ENCODE measurements around the gene KIAA1671.
A peak's percentile ranks its signal among the peaks of the same experiment; 100 is the strongest.

The KIAA1671 gene

DNA sequence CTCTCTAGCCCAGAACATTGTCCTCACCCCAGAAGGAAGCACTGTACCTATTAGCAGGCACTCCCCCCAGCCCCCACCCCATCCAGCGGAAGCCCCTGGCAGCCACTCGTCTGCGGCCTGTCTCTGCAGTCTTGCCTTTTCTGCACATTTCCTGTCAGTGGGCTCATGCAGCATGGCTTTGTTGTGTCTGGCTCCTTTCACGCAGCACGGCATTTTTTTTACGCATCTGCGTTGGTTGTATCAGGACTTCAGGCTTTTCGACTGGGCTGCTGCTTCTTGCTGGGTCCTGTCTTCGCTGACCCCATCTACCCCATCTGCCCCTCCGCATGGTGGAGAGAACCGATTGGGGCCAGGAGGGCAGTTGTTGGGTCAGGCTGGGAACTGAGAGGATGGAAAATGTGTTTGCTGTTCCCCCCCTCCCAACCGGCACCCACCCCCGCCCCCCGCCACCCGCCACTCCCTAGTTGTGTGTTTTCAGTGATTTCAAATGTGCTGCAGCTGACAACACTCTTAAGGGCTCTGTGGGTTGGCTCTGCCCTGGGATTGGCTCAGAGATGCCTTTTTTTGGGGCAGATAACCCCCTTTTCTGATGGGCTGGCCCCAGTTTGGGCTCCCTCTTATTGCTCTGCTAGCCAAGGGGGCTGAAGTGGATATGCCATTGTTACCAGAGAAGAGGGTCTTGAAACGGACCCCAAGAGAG is 110.0 kb downstream of the KIAA1671 start:
- Histone ChIP-seq H3K4me3 (ENCODE audit: low read depth in 1 of 2, low read length in 2 of 2) (no peak overlapping the region), H3K27ac (ENCODE audit: low read length) (no peak overlapping the region)

GRCh38 chr22:25064894-25065560 is 112.5 kb downstream of the KIAA1671 start:
- Histone ChIP-seq H3K27ac (ENCODE audit: low read length) (no peak overlapping the region), H3K27me3 (ENCODE audit: low read depth, low read length) (no peaks in the 10 kb centered on the region), H3K4me3 (ENCODE audit: low read depth in 1 of 2, low read length in 2 of 2) (no peak overlapping the region), H3K36me3 (ENCODE audit: control insufficient read depth in 1 of 2, insufficient read depth in 2 of 2, low read length in 2 of 2) (no peaks in the 10 kb centered on the region), H3K9me3 (ENCODE audit: control insufficient read depth in 1 of 2, low read length in 2 of 2) (no peaks in the 10 kb centered on the region), H3K4me1 (ENCODE audit: control insufficient read depth in 1 of 2, insufficient read depth in 2 of 2, low read length in 2 of 2) (peaks cover 3 to 4% of the 10 kb centered on the region in 2 donors)

More for the DNA sequence above, 110.0 kb downstream of the KIAA1671 start:
- Histone ChIP-seq H3K36me3 (ENCODE audit: control insufficient read depth in 1 of 2, insufficient read depth in 2 of 2, low read length in 2 of 2) (no peaks in the 10 kb centered on the region), H3K27me3 (ENCODE audit: low read depth, low read length) (no peaks in the 10 kb centered on the region), H3K4me1 (ENCODE audit: control insufficient read depth in 1 of 2, insufficient read depth in 2 of 2, low read length in 2 of 2) (peaks cover 0 to 4% of the 10 kb centered on the region in 2 donors), H3K9me3 (ENCODE audit: control insufficient read depth in 1 of 2, low read length in 2 of 2) (no peaks in the 10 kb centered on the region)

DNA sequence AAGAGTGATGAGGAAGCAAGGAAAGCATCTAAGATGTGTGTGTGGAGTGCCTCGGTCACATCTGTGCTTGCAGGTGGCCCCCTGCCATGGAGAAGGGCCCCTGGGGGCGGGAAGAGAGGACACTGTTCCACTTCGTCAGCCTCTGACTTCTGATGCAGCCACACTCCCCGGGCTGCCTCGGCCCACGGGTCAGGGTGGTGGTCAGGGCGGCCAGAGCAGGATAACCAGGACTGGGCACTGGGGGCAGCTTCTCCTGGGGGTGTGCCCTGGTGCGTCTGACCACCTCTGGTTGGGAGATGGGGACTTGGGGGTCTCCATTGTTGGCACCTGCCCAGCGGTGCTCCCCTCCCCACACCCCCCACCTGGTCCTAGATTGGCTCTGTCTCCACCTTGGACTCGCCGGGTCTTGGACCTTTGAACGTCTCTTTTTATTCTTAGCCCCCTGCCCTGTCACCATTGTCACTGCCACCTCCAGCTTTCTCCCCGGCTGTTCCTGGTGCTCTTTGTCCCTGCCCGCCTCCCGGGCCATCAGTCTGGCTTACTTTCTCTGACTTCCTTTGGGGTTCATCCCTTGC is 114.4 kb downstream of the KIAA1671 start:
- Histone ChIP-seq H3K4me1 (ENCODE audit: control insufficient read depth in 1 of 2, insufficient read depth in 2 of 2, low read length in 2 of 2) (peaks cover 3 to 17% of the 10 kb centered on the region in 2 donors), H3K4me3 (ENCODE audit: low read depth in 1 of 2, low read length in 2 of 2) (no peak overlapping the region), H3K27ac (ENCODE audit: low read length) (no peak overlapping the region), H3K36me3 (ENCODE audit: control insufficient read depth in 1 of 2, insufficient read depth in 2 of 2, low read length in 2 of 2) (no peaks in the 10 kb centered on the region), H3K9me3 (ENCODE audit: control insufficient read depth in 1 of 2, low read length in 2 of 2) (no peaks in the 10 kb centered on the region), H3K27me3 (ENCODE audit: low read depth, low read length) (no peaks in the 10 kb centered on the region)

DNA sequence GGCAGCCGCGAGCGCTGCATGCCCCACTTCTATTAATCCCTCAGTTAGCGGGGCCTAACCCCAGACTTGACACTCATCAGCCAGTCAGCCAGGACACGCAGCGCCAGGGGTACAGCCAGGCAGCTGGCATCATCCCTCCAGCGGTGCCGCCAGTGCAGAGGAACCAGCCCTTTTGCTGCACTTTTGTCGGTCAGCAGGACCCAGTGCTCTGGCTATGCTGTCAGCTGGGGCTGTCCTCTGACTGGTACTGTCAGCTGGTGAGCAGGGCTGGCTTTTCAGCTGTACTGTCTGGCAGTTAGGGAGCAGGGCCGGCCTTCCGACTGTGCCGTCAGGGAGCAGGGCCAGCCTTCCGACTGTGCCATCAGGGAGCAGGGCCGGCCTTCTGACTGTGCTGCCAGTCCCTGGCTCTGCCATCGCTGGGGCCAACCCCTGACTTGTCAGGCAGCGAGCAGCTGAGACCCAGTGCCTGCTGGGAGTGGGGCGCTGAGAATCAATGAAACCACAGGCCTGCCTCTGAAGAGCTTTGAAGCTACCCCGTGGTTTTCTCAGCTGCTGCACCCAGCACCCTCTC is 115.4 kb downstream of the KIAA1671 start:
- no peak overlapping the region for H3K27ac ChIP-seq (ENCODE audit: low read length)

DNA sequence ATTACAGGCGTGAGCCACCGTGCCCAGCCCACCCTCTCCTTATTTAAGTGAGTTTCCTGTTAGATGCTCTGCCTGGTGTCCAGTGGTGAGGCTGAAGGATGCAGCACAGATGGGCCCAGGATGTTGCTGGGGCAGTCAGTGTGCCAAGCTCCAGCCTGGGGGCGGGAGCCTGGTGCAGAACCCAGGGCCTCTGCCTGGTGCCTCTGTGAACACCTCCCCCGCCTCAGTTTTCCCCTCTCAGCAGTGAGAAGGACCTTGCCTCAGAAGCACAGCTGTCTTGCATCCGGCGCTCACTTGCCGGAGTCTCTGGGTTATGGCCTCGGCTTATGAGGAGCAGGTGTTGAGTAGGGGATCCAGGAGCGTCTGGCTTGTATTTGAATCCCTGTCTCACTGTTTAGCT is 116.2 kb downstream of the KIAA1671 start:
- Histone ChIP-seq H3K4me3 (ENCODE audit: low read depth in 1 of 2, low read length in 2 of 2) (no peak overlapping the region), H3K4me1 (ENCODE audit: control insufficient read depth in 1 of 2, insufficient read depth in 2 of 2, low read length in 2 of 2) (peaks cover 3 to 15% of the 10 kb centered on the region in 2 donors), H3K27ac (ENCODE audit: low read length) (no peak overlapping the region)

More for the DNA sequence above, 115.4 kb downstream of the KIAA1671 start:
- H3K36me3 ChIP-seq (ENCODE audit: control insufficient read depth in 1 of 2, insufficient read depth in 2 of 2, low read length in 2 of 2) = peaks cover 0 to 5% of the 10 kb centered on the region in 2 donors
- H3K9me3 ChIP-seq (ENCODE audit: control insufficient read depth in 1 of 2, low read length in 2 of 2) = no peaks in the 10 kb centered on the region
- H3K27me3 ChIP-seq (ENCODE audit: low read depth, low read length) = no peaks in the 10 kb centered on the region
- H3K4me1 ChIP-seq (ENCODE audit: control insufficient read depth in 1 of 2, insufficient read depth in 2 of 2, low read length in 2 of 2) = peaks cover 3 to 15% of the 10 kb centered on the region in 2 donors
- H3K4me3 ChIP-seq (ENCODE audit: low read depth in 1 of 2, low read length in 2 of 2) = no peak overlapping the region

GRCh38 chr22:25069426-25069757 is 116.9 kb downstream of the KIAA1671 start:
- Histone ChIP-seq H3K4me3 (ENCODE audit: low read depth in 1 of 2, low read length in 2 of 2) (no peak overlapping the region), H3K9me3 (ENCODE audit: control insufficient read depth in 1 of 2, low read length in 2 of 2) (no peaks in the 10 kb centered on the region), H3K27me3 (ENCODE audit: low read depth, low read length) (no peaks in the 10 kb centered on the region), H3K27ac (ENCODE audit: low read length) (no peak overlapping the region), H3K4me1 (ENCODE audit: control insufficient read depth in 1 of 2, insufficient read depth in 2 of 2, low read length in 2 of 2) (peaks cover 3 to 15% of the 10 kb centered on the region in 2 donors), H3K36me3 (ENCODE audit: control insufficient read depth in 1 of 2, insufficient read depth in 2 of 2, low read length in 2 of 2) (peaks cover 0 to 5% of the 10 kb centered on the region in 2 donors)

More for the DNA sequence above, 116.2 kb downstream of the KIAA1671 start:
- H3K9me3 ChIP-seq (ENCODE audit: control insufficient read depth in 1 of 2, low read length in 2 of 2) = no peaks in the 10 kb centered on the region
- H3K27me3 ChIP-seq (ENCODE audit: low read depth, low read length) = no peaks in the 10 kb centered on the region
- peaks cover 0 to 5% of the 10 kb centered on the region in 2 donors for H3K36me3 ChIP-seq (ENCODE audit: control insufficient read depth in 1 of 2, insufficient read depth in 2 of 2, low read length in 2 of 2)

DNA sequence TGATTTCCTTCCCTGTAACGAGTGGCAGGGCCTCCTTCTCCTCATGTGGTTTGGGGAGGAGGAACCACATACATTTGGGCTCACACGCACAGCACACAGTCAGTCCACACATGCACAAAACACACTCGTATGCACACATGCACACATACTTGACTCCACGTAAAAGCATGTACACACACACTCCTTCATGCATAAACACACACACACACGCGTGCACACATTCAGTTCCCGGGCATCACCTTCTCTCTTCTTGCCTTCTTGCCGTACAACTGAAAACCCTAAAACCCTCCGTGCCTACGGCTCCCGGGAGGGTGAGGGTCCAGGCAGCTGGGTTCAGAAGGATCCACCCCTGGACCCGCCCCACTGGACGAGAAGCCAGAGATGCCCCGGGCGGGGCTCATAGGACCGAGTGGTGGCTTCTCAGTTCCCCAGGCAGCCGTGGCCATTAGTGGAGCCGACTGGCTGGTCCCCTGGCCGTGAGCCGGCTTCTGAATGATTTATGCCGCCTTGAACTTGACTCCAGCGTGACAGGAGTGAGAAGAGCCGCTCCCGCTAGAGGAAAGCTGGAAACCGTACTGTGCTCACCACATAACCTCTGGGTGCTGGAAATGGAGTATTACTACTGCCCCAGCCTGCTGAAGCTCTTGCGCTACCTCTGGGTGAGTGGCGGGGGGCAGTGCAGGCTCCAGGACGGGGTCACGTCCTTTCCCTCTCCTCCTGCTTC is 117.4 kb downstream of the KIAA1671 start:
- Histone ChIP-seq H3K27ac (ENCODE audit: low read length) (no peak overlapping the region), H3K4me1 (ENCODE audit: control insufficient read depth in 1 of 2, insufficient read depth in 2 of 2, low read length in 2 of 2) (peaks cover 3 to 15% of the 10 kb centered on the region in 2 donors), H3K9me3 (ENCODE audit: control insufficient read depth in 1 of 2, low read length in 2 of 2) (no peaks in the 10 kb centered on the region), H3K27me3 (ENCODE audit: low read depth, low read length) (no peaks in the 10 kb centered on the region), H3K4me3 (ENCODE audit: low read depth in 1 of 2, low read length in 2 of 2) (peak overlapping the region; percentile 5 to 41), H3K36me3 (ENCODE audit: control insufficient read depth in 1 of 2, insufficient read depth in 2 of 2, low read length in 2 of 2) (peaks cover 0 to 5% of the 10 kb centered on the region in 2 donors)

DNA sequence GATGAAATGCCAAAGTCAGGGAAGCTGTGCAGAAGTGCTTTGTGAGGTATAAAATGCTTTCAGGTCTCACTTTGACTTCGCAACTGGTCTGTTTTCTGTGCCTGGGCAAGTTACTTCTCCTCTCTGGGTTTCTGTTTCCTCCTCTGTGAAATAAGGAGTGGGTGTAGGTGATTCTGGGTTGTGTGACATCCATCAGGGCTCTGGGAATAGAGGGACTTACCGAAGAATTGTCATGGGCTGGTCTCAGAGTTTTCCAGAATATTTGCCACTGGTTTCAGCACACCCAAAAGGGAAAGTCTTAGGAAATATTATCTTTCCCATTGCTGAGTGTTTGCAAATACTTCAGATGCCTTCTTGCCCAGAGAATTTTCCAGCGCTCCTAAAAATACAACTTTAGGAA is 118.4 kb downstream of the KIAA1671 start:
- no peaks in the 10 kb centered on the region for H3K27me3 ChIP-seq (ENCODE audit: low read depth, low read length)
- H3K36me3 ChIP-seq (ENCODE audit: control insufficient read depth in 1 of 2, insufficient read depth in 2 of 2, low read length in 2 of 2) = peaks cover 0 to 5% of the 10 kb centered on the region in 2 donors
- H3K4me3 ChIP-seq (ENCODE audit: low read depth in 1 of 2, low read length in 2 of 2) = peak overlapping the region; percentile 5 to 41
- H3K27ac ChIP-seq (ENCODE audit: low read length) = peak overlapping the region; percentile 1
- peaks cover 3 to 15% of the 10 kb centered on the region in 2 donors for H3K4me1 ChIP-seq (ENCODE audit: control insufficient read depth in 1 of 2, insufficient read depth in 2 of 2, low read length in 2 of 2)
- no peaks in the 10 kb centered on the region for H3K9me3 ChIP-seq (ENCODE audit: control insufficient read depth in 1 of 2, low read length in 2 of 2)

- Histone ChIP-seq H3K27ac (ENCODE audit: low read length) (no peak overlapping the region), H3K9me3 (ENCODE audit: control insufficient read depth in 1 of 2, low read length in 2 of 2) (no peaks in the 10 kb centered on the region), H3K27me3 (ENCODE audit: low read depth, low read length) (no peaks in the 10 kb centered on the region), H3K4me3 (ENCODE audit: low read depth in 1 of 2, low read length in 2 of 2) (no peak overlapping the region), H3K36me3 (ENCODE audit: control insufficient read depth in 1 of 2, insufficient read depth in 2 of 2, low read length in 2 of 2) (peaks cover 0 to 5% of the 10 kb centered on the region in 2 donors), H3K4me1 (ENCODE audit: control insufficient read depth in 1 of 2, insufficient read depth in 2 of 2, low read length in 2 of 2) (peaks cover 3 to 15% of the 10 kb centered on the region in 2 donors)
These were observed 119.2 kb downstream of the KIAA1671 start for GRCh38 chr22:25071720-25072119.

GRCh38 chr22:25072406-25072805 is 119.9 kb downstream of the KIAA1671 start:
- H3K4me1 ChIP-seq (ENCODE audit: control insufficient read depth in 1 of 2, insufficient read depth in 2 of 2, low read length in 2 of 2) = peaks cover 3 to 15% of the 10 kb centered on the region in 2 donors
- H3K36me3 ChIP-seq (ENCODE audit: control insufficient read depth in 1 of 2, insufficient read depth in 2 of 2, low read length in 2 of 2) = peaks cover 0 to 5% of the 10 kb centered on the region in 2 donors
- H3K4me3 ChIP-seq (ENCODE audit: low read depth in 1 of 2, low read length in 2 of 2) = no peak overlapping the region
- H3K9me3 ChIP-seq (ENCODE audit: control insufficient read depth in 1 of 2, low read length in 2 of 2) = no peaks in the 10 kb centered on the region
- no peaks in the 10 kb centered on the region for H3K27me3 ChIP-seq (ENCODE audit: low read depth, low read length)
- H3K27ac ChIP-seq (ENCODE audit: low read length) = no peak overlapping the region

DNA sequence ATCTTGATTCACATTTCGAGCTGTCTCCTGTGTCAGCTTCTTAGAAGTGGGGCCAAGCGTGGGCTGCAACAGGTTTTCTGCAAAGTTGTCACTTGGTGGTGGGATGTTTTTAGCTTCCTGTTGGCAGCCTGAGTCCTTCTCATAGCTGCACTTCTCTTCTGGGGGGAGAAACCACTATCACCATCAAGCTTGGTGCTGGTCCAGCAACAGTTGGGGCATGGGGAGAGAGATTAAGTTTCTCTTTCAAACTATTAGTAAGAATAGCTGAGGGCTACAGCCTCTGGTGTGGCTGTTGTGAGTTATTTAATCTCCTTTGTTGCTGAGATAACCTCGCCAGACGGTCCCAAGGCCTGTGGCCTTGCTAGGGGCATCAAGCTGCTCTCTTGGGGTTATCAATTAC is 123.8 kb downstream of the KIAA1671 start:
- Histone ChIP-seq H3K9me3 (ENCODE audit: control insufficient read depth in 1 of 2, low read length in 2 of 2) (no peaks in the 10 kb centered on the region), H3K36me3 (ENCODE audit: control insufficient read depth in 1 of 2, insufficient read depth in 2 of 2, low read length in 2 of 2) (peaks cover 0 to 5% of the 10 kb centered on the region in 2 donors), H3K4me3 (ENCODE audit: low read depth in 1 of 2, low read length in 2 of 2) (no peak overlapping the region), H3K27ac (ENCODE audit: low read length) (no peak overlapping the region), H3K27me3 (ENCODE audit: low read depth, low read length) (no peaks in the 10 kb centered on the region), H3K4me1 (ENCODE audit: control insufficient read depth in 1 of 2, insufficient read depth in 2 of 2, low read length in 2 of 2) (peaks cover 0 to 5% of the 10 kb centered on the region in 2 donors)
